ENCODE results near the gene LILRB3. TPM values are rescaled to one million over a fixed set of nuclear protein-coding genes. Genes with fewer than 3 reads are reported as not detected.

Gene LILRB3
- total and polyA plus RNA-seq, 2 experiments from 2014 or later = not detected

DNA sequence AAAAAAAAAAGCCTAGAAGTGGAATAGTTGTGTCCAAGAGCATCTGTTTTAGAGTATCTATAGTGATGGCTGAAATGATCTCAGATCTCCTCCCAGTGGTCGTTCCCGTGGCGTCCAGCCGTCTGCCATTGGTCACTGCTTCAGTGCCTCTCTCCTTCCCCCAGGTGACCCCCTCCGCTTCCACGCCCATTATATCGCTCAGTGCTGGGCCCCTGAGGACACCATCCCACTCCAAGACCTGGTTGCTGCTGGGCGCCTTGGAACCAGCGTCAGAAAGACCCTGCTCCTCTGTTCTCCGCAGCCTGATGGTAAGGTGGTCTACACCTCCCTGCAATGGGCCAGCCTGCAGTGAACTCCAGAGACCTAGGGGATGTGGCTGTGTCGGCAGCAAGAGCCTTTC, 29.8 kb downstream of the LILRB3 start (continued):
- no peak for TF ChIP-seq EZH2phosphoT487 (IDR thresholded peaks at IDR 0.05; ENCODE audit: unreplicated experiment)
- no peak for TF ChIP-seq EZH2 (IDR thresholded peaks at IDR 0.05; ENCODE audit: low read depth, unreplicated experiment)
- TF ChIP-seq NANOG (IDR thresholded peaks at IDR 0.05; ENCODE audit: borderline replicate concordance) = no peak

DNA sequence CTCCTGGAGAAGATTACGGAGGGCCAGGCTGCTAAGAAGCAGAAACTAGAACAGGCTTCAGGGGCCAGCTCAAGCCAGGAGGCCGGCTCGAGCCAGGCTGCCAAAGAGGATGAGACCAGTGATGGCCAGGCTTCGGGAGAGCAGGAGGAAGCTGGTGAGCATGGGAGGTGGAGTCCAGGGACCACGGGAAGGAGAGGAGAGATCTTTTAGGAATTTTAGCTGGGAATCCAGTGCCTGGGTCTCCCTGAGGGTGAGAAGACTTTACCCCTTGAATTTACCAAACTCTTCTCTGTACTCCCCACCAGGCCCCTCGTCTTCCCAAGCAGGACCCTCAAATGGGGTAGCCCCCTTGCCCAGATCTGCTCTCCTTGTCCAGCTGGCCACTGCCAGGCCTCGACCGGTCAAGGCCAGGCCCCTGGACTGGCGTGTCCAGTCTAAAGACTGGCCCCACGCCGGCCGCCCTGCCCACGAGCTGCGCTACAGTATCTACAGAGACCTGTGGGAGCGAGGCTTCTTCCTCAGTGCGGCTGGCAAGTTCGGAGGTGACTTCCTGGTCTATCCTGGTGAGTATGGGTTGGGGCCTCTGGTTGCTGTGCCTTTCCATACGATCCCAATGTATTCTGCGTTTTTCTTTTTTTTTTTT, 30.9 kb downstream of the LILRB3 start:
- peak overlapping the region; percentile 90 for H3K27ac Mint-ChIP-seq
- TF ChIP-seq, protein P1, sequence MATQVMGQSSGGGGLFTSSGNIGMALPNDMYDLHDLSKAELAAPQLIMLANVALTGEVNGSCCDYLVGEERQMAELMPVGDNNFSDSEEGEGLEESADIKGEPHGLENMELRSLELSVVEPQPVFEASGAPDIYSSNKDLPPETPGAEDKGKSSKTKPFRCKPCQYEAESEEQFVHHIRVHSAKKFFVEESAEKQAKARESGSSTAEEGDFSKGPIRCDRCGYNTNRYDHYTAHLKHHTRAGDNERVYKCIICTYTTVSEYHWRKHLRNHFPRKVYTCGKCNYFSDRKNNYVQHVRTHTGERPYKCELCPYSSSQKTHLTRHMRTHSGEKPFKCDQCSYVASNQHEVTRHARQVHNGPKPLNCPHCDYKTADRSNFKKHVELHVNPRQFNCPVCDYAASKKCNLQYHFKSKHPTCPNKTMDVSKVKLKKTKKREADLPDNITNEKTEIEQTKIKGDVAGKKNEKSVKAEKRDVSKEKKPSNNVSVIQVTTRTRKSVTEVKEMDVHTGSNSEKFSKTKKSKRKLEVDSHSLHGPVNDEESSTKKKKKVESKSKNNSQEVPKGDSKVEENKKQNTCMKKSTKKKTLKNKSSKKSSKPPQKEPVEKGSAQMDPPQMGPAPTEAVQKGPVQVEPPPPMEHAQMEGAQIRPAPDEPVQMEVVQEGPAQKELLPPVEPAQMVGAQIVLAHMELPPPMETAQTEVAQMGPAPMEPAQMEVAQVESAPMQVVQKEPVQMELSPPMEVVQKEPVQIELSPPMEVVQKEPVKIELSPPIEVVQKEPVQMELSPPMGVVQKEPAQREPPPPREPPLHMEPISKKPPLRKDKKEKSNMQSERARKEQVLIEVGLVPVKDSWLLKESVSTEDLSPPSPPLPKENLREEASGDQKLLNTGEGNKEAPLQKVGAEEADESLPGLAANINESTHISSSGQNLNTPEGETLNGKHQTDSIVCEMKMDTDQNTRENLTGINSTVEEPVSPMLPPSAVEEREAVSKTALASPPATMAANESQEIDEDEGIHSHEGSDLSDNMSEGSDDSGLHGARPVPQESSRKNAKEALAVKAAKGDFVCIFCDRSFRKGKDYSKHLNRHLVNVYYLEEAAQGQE (IDR thresholded peaks at IDR 0.05; ENCODE audit: unreplicated experiment) = no peak
- TF ChIP-seq ZNF114 (CRISPR knock-in tag; IDR thresholded peaks at IDR 0.05) = no peak
- no peak for TF ChIP-seq EZH2phosphoT487 (IDR thresholded peaks at IDR 0.05; ENCODE audit: unreplicated experiment)
- TF ChIP-seq, protein P2, sequence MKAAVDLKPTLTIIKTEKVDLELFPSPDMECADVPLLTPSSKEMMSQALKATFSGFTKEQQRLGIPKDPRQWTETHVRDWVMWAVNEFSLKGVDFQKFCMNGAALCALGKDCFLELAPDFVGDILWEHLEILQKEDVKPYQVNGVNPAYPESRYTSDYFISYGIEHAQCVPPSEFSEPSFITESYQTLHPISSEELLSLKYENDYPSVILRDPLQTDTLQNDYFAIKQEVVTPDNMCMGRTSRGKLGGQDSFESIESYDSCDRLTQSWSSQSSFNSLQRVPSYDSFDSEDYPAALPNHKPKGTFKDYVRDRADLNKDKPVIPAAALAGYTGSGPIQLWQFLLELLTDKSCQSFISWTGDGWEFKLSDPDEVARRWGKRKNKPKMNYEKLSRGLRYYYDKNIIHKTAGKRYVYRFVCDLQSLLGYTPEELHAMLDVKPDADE (IDR thresholded peaks at IDR 0.05) = no peak
- TF ChIP-seq, protein P3, sequence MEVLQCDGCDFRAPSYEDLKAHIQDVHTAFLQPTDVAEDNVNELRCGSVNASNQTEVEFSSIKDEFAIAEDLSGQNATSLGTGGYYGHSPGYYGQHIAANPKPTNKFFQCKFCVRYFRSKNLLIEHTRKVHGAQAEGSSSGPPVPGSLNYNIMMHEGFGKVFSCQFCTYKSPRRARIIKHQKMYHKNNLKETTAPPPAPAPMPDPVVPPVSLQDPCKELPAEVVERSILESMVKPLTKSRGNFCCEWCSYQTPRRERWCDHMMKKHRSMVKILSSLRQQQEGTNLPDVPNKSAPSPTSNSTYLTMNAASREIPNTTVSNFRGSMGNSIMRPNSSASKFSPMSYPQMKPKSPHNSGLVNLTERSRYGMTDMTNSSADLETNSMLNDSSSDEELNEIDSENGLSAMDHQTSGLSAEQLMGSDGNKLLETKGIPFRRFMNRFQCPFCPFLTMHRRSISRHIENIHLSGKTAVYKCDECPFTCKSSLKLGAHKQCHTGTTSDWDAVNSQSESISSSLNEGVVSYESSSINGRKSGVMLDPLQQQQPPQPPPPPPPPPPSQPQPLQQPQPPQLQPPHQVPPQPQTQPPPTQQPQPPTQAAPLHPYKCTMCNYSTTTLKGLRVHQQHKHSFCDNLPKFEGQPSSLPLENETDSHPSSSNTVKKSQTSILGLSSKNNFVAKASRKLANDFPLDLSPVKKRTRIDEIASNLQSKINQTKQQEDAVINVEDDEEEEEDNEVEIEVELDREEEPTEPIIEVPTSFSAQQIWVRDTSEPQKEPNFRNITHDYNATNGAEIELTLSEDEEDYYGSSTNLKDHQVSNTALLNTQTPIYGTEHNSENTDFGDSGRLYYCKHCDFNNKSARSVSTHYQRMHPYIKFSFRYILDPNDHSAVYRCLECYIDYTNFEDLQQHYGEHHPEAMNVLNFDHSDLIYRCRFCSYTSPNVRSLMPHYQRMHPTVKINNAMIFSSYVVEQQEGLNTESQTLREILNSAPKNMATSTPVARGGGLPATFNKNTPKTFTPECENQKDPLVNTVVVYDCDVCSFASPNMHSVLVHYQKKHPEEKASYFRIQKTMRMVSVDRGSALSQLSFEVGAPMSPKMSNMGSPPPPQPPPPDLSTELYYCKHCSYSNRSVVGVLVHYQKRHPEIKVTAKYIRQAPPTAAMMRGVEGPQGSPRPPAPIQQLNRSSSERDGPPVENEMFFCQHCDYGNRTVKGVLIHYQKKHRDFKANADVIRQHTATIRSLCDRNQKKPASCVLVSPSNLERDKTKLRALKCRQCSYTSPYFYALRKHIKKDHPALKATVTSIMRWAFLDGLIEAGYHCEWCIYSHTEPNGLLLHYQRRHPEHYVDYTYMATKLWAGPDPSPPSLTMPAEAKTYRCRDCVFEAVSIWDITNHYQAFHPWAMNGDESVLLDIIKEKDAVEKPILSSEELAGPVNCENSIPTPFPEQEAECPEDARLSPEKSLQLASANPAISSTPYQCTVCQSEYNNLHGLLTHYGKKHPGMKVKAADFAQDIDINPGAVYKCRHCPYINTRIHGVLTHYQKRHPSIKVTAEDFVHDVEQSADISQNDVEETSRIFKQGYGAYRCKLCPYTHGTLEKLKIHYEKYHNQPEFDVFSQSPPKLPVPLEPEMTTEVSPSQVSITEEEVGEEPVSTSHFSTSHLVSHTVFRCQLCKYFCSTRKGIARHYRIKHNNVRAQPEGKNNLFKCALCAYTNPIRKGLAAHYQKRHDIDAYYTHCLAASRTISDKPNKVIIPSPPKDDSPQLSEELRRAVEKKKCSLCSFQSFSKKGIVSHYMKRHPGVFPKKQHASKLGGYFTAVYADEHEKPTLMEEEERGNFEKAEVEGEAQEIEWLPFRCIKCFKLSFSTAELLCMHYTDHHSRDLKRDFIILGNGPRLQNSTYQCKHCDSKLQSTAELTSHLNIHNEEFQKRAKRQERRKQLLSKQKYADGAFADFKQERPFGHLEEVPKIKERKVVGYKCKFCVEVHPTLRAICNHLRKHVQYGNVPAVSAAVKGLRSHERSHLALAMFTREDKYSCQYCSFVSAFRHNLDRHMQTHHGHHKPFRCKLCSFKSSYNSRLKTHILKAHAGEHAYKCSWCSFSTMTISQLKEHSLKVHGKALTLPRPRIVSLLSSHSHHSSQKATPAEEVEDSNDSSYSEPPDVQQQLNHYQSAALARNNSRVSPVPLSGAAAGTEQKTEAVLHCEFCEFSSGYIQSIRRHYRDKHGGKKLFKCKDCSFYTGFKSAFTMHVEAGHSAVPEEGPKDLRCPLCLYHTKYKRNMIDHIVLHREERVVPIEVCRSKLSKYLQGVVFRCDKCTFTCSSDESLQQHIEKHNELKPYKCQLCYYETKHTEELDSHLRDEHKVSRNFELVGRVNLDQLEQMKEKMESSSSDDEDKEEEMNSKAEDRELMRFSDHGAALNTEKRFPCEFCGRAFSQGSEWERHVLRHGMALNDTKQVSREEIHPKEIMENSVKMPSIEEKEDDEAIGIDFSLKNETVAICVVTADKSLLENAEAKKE (CRISPR knock-in tag; IDR thresholded peaks at IDR 0.05) = no peak
- no peak for TF ChIP-seq ZNF331 (CRISPR knock-in tag; IDR thresholded peaks at IDR 0.05; ENCODE audit: low read depth)
- TF ChIP-seq, protein P4, sequence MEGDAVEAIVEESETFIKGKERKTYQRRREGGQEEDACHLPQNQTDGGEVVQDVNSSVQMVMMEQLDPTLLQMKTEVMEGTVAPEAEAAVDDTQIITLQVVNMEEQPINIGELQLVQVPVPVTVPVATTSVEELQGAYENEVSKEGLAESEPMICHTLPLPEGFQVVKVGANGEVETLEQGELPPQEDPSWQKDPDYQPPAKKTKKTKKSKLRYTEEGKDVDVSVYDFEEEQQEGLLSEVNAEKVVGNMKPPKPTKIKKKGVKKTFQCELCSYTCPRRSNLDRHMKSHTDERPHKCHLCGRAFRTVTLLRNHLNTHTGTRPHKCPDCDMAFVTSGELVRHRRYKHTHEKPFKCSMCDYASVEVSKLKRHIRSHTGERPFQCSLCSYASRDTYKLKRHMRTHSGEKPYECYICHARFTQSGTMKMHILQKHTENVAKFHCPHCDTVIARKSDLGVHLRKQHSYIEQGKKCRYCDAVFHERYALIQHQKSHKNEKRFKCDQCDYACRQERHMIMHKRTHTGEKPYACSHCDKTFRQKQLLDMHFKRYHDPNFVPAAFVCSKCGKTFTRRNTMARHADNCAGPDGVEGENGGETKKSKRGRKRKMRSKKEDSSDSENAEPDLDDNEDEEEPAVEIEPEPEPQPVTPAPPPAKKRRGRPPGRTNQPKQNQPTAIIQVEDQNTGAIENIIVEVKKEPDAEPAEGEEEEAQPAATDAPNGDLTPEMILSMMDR (conservative IDR thresholded peaks at IDR 0.05; ENCODE audit: low read depth in 2 of 2) = no peak
- TF ChIP-seq EZH2 (IDR thresholded peaks at IDR 0.05; ENCODE audit: low read depth, unreplicated experiment) = no peak
- no peak for TF ChIP-seq CREB1 (CRISPR knock-in tag; IDR thresholded peaks at IDR 0.05; ENCODE audit: low read depth)
- TF ChIP-seq JUNB (IDR thresholded peaks at IDR 0.05; ENCODE audit: unreplicated experiment) = no peak
- no peak for TF ChIP-seq POLR2AphosphoS5 (IDR thresholded peaks at IDR 0.05; ENCODE audit: low read depth)

More for the DNA sequence above, 30.9 kb downstream of the LILRB3 start:
- Histone ChIP-seq H3K36me3 (ENCODE audit: insufficient read depth) (peaks cover 19% of the 10 kb centered on the region), H3K27ac (ENCODE audit: low read depth) (peak overlapping the region; percentile 94), H3K4me2 (peak overlapping the region; percentile 98), H2AFZ (0 out of 2 replicates have a peak overlapping the region, but pooled peaks have one; percentile 86), H3K27me3 (ENCODE audit: insufficient read depth) (no peaks in the 10 kb centered on the region), H4K20me1 (replicated peaks; ENCODE audit: insufficient read depth) (peaks cover 15% of the 10 kb centered on the region), H3K4me1 (ENCODE audit: insufficient read depth) (peaks cover 7% of the 10 kb centered on the region; the same call in 1 of the 2 replicates), H3F3A (replicated peaks; ENCODE audit: low read depth) (peaks cover 18% of the 10 kb centered on the region), H3K4me3 (peak overlapping the region; percentile 97), H3K9me2 (ENCODE audit: insufficient read depth) (no peaks in the 10 kb centered on the region), H3K79me2 (replicated peaks; ENCODE audit: insufficient read depth) (peaks cover 42% of the 10 kb centered on the region)
- Mint-ChIP-seq H3K36me3 (ENCODE audit: low read depth) (peaks cover 42% of the 10 kb centered on the region), H3K27me3 (ENCODE audit: insufficient read depth, low read depth, poor library complexity) (peaks cover 18% of the 10 kb centered on the region), H3K9me3 (no peaks in the 10 kb centered on the region; the same call in 2 of the 3 replicates), H3K4me3 (peak overlapping the region; percentile 88), H3K4me1 (peaks cover 26% of the 10 kb centered on the region)
- DNase-seq (ENCODE audit: low spot score) (no peak), ATAC-seq (no peak)

Data from GM23338 (cell line).